Hematopoietic multipotent progenitor cell treated with erythropoietin and hydrocortisone succinate and interleukin-3 and kit ligand, for 8 days (in vitro differentiated cells): ENCODE measurements around the gene LATS1.
"Not testable (repeated sequence)": the region's sequence is repeated elsewhere in the genome, so short reads cannot be mapped to it uniquely, and the experiment has no call there.

ENCODE experiments used
- DNase-seq: peaks from one replicate; pipeline ENCODE4 v3.0.0-alpha.2; 2015

The LATS1 gene

GRCh38 chr6:149728499-149729234 is 10.8 kb upstream of the LATS1 start:
- peak; percentile 97 for DNase-seq

GRCh38 chr6:149727793-149728498 is 10.0 kb upstream of the LATS1 start:
- no peak for DNase-seq

GRCh38 chr6:149725785-149726184 is 7.9 kb upstream of the LATS1 start:
- no peak for DNase-seq

GRCh38 chr6:149723771-149724417 is 6.0 kb upstream of the LATS1 start:
- peak; percentile 90 for DNase-seq

GRCh38 chr6:149723262-149723661 is 5.4 kb upstream of the LATS1 start:
- DNase-seq = no peak

GRCh38 chr6:149719531-149719930 is 1.6 kb upstream of the LATS1 start:
- no peak for DNase-seq

GRCh38 chr6:149717255-149717587 is 680 bp downstream of the LATS1 start:
- DNase-seq = no peak

- DNase-seq = peak; percentile 27
Measured at GRCh38 chr6:149716181-149716963, 1.5 kb downstream of the LATS1 start.

GRCh38 chr6:149714442-149714841 is 3.5 kb downstream of the LATS1 start:
- DNase-seq = no peak

GRCh38 chr6:149711711-149712110 is 6.2 kb downstream of the LATS1 start:
- DNase-seq = peak; percentile 22

GRCh38 chr6:149701714-149702113 is 16.2 kb downstream of the LATS1 start:
- no peak for DNase-seq

- DNase-seq = no peak
Measured at GRCh38 chr6:149699150-149699549, 18.8 kb downstream of the LATS1 start.

GRCh38 chr6:149698175-149698574 is 19.7 kb downstream of the LATS1 start:
- DNase-seq = no peak

GRCh38 chr6:149696901-149697300 is 21.0 kb downstream of the LATS1 start:
- DNase-seq = no peak

GRCh38 chr6:149694921-149695320 is 23.0 kb downstream of the LATS1 start:
- DNase-seq = no peak

GRCh38 chr6:149691201-149691600 is 26.7 kb downstream of the LATS1 start:
- no peak for DNase-seq

- no peak for DNase-seq
Measured at GRCh38 chr6:149686230-149686629, 31.7 kb downstream of the LATS1 start.

- DNase-seq = no peak
Measured at GRCh38 chr6:149683256-149683859, 34.5 kb downstream of the LATS1 start.

GRCh38 chr6:149681845-149682244 is 36.1 kb downstream of the LATS1 start:
- DNase-seq = not testable (repeated sequence)

GRCh38 chr6:149681209-149681608 is 36.7 kb downstream of the LATS1 start:
- DNase-seq = no peak

GRCh38 chr6:149680503-149680902 is 37.4 kb downstream of the LATS1 start:
- DNase-seq = no peak

- DNase-seq = not testable (repeated sequence)
Measured at GRCh38 chr6:149672265-149672664, 45.6 kb downstream of the LATS1 start.

GRCh38 chr6:149660028-149660427 is 57.9 kb downstream of the LATS1 start:
- no peak for DNase-seq
